ENCODE results near the gene PCBD1.

PCBD1 gene

GRCh38 chr10:70918851-70919530, 30.6 kb upstream of the PCBD1 start:
- in situ Hi-C loops (cut with MboI; ENCODE audit: low sequenced_read_pairs) = no loop called here

- in situ Hi-C loops (cut with MboI; ENCODE audit: low sequenced_read_pairs) = no loop called here
Measured at GRCh38 chr10:70917635-70918034, 29.3 kb upstream of the PCBD1 start.

DNA sequence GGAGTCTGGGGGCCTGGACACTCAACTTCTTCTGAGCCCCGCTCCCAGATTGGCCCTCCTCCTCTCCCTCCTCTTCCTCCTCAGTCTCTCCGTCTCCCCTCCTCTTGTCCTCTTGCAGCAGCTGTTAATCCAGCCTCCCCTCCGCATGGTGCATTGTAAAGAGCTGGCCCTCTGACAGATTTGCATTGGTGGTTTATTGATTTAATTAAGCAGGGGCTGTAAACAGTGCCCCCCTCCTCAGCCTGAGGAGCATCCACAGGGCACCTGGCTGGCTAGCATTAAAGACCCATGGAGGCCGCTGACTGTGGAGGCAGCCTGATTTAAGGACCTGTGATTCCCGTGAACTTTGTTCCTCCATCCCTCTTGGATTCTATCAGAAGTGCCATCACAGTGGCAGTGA, 28.9 kb upstream of the PCBD1 start:
- in situ Hi-C loops (cut with MboI; ENCODE audit: low sequenced_read_pairs) = no loop called here

DNA sequence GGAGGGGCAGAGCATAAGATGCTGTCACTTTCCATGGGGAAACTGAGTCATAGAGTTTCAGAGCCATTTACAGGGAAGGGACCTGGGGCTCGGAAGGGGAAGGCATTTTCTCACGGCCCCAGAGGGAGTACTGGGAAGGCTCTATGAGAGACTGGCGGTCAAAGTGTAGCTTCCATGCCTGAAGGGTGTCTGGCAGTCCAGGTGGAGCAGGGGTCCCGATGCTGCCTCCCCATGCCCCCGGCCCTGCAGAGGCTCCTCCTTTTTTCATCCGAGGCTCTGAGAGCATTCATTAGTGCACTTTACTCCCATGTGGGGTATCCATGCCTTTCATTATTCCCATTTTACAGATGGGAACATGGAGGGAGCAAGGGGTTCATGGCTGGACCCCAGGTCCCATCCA, 27.9 kb upstream of the PCBD1 start:
- in situ Hi-C loops (cut with MboI; ENCODE audit: low sequenced_read_pairs) = no loop called here

DNA sequence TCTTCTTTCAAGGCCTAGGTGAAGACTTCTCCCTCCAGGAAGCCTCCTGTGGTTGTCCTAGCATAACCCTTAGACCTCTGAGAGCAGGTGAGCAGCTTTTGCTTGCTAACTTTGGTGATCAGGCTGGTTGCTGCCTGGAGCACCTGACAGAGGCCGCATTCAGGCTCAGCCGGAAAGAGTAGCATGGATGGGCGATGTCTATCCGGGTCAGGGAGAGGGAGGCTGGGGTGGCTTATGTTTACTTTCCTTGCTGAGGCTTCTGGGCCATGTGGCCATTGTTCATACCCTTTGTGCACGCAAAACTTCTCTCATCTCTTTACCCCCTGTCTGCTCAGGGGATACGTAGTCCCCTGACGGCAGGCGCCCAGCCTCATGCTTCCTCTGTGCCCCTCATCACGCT, 27.4 kb upstream of the PCBD1 start:
- in situ Hi-C loops (cut with MboI; ENCODE audit: low sequenced_read_pairs) = no loop called here

- in situ Hi-C loops (cut with MboI; ENCODE audit: low sequenced_read_pairs) = no loop called here
Measured at GRCh38 chr10:70915206-70915605, 26.8 kb upstream of the PCBD1 start.

DNA sequence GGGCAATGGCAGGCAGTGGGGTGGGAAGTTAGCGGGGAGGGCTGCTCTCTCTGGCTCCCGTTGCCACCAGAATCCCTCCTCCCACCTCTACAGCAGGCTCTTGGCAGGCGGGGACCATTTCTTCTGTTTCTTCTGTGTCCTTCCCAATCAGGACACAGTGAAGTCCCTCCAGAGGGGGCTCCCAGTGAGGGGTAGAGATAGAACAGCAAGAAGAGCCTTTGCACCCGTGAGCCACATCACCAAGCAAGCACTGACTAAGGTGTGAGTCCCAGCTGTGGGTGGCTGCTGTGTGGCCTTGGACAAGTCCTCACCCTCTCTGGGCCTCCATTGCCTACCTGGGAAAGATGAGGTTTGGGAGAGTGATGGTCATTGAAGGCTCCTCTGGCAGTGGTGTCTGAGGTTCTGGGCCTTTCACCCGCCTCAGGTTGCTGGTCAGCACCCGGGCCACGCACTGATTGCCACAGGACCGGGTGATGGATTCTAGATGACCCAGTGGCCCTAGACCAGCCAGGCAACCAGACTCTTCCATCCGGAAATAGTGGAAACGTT, 26.0 kb upstream of the PCBD1 start:
- in situ Hi-C loops (cut with MboI; ENCODE audit: low sequenced_read_pairs) = no loop called here

GRCh38 chr10:70913893-70914240, 25.5 kb upstream of the PCBD1 start:
- in situ Hi-C loops (cut with MboI; ENCODE audit: low sequenced_read_pairs) = no loop called here

DNA sequence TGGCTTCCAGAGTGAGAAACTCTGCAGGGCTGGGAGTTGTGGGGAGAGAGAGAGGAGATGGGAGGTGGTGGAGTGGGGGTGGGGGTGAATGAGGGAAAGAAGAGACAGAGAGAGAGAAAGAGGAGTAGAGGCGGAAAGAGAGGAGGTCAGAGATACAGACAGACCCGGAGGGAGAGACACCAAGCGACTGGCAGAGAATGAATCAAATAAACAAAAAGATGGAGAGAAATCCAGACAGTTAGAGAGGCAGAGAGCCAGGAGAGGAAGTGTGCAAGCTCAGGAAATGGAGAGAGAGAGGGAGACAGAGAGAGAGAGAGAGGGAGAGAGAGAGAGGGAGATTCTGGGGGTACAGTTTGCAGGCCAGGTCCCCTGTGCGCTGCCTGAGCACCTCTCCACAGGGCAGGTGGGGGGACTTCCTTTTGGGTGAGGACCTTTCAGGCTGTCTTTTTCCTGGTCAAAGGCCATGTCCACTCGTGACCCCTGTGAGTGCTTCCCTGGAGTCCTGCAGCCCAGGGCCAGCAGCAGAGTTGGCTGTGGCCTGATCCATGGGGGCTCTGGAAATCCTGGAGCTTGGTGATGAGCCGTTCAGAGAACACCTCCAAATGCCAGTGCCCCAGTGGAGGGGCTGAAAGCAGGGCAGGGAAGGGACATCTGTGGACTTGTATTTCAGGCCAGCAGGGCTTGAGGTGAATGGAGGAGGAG, 25.0 kb upstream of the PCBD1 start:
- in situ Hi-C loops (cut with MboI; ENCODE audit: low sequenced_read_pairs) = no loop called here

DNA sequence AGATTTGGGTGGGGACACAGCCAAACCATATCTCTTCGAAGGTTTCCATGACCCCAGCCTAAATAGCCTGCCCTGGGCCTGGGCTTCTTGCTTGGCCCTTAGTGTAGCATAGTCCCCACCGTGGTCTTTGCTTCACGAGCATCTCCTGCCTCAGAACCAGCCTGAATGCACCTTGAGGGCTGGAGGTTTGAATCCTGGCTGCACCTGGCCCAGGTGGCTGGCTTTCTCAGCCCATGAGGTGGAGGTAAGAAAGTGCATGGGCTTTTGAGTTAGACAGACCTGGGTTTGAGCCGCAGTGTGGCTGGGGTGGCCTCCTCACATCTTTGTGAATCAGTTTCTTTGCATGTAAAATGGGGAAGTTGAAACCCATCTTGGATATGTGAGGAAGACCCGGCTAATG, 24.2 kb upstream of the PCBD1 start:
- in situ Hi-C loops (cut with MboI; ENCODE audit: low sequenced_read_pairs) = no loop called here

DNA sequence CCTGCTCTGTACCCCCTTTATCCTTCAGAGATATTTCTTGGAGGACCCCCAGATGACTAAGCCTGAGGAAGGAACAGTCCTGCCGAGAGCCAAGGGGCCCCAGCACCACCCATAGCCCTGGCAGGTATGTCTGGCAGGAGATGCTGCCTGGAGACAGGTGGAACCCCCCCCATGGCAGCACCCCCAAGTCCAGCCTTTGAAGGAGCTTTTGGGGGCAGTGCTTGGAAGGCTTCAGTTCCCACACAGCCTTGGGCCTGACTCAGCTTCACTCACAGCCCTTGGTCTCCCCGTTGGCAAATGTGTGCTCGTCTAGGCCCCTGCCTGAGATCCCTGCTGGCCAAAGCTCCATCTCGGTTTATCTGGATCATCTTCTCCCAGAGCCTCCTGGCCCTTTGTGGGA, 23.0 kb upstream of the PCBD1 start:
- in situ Hi-C loops (cut with MboI; ENCODE audit: low sequenced_read_pairs) = no loop called here

- in situ Hi-C loops (cut with MboI; ENCODE audit: low sequenced_read_pairs) = no loop called here
Measured at GRCh38 chr10:70910486-70911341, 22.3 kb upstream of the PCBD1 start.

DNA sequence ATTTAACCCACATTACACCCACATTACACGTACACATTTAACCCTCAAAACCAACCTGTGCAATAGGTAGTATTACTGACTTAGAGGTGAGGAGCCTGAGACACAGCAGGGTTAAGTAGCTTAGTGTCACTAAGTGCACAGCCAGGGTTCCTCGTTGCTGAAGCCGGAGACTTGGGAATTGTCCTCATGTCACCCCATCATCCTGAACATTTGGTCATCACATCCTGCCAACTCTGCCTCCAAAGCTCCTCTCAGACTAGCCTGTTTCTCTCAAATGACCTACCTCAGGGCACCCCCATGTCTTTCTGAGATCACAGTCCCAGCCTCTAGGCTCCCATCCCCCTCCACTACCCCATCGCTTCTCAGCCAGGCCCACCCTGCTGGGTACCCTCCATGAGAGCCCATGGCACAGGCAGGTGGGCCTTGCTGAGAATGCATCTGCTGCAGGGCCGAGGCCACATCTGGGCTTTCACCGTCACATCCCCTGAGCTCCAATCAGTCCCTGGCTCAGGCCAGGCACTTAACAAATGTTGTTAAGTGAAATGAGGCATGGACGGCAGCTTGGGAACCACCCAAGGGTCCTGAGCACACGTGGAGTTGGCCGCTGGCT, 21.1 kb upstream of the PCBD1 start:
- in situ Hi-C loops (cut with MboI; ENCODE audit: low sequenced_read_pairs) = no loop called here

DNA sequence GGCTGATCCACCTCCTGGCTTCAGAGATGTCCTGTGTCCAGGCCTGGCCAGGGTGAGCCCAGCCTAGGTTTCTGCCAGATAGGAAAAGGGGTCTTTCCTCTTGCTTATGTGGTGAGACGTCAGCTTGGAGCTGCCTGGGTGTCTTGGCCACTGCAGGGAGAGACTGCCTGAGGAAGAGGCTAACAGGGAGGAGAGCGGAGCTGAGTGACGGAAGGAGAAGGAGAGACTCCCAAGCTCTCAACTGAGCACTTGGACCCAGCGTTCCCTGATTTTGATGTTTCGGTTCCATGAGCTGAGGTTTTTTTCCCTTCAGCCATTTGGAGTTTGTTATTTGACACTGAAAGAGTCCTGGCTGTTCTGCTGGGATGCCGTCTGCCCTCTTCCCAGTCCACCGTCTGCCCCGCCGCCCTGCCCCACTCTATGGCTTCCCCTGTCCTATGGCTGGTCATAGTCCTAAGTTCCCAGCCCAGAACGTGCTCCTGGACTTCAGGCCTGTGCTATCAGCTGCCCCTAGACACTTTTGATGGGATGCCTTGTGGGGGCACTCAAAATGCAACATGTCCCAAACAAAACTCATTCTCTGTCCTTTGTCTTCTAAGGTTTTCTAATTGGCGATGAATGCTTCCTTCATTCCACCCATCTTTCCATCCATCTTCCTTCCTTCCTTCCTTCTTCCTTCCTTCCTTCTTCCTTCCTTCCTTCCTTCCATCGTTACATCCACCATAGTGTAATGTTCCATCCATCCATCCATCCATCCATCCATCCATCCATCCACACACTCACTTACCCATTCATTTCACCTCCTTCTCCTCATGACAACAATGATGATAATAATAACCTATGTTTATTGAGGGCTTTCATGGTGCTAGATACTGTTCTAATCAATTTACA, 20.3 kb upstream of the PCBD1 start:
- in situ Hi-C loops (cut with MboI; ENCODE audit: low sequenced_read_pairs) = no loop called here

GRCh38 chr10:70907637-70908405, 19.5 kb upstream of the PCBD1 start:
- in situ Hi-C loops (cut with MboI; ENCODE audit: low sequenced_read_pairs) = no loop called here

DNA sequence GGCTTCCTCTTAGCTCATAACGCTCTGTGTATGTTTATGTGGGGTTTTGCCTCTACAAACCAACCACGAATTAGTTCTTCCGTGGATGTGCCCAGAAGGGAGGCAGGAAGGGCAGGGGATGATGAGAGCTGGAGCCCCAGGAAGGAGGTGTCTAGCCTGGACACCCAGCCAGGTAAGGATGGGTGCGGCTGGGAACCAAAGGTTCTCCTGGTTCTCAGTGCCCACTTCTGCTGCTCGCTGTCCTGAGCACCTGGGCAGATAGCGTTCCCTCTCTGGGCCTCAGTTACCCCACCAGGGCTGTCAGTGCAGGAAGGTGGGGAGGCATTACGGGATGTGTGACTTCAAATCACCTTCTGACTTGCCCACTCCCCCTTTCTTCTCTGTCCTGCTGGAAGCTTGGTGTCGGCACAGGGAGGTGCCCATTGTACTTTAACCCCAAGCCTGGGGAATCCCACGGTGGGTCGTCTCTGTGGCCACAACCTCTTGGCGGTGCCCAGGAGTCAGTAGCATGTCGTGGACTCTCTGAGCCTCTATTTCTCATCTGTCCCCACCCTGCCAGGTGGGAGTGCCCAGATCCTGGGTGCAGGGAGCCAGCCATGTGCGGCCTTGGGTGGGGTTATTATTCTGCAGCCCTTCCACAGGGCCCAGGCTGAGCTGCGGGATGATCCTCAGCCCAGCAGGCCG, 18.7 kb upstream of the PCBD1 start:
- in situ Hi-C loops (cut with MboI; ENCODE audit: low sequenced_read_pairs) = no loop called here

GRCh38 chr10:70906031-70906783, 17.8 kb upstream of the PCBD1 start:
- in situ Hi-C loops (cut with MboI; ENCODE audit: low sequenced_read_pairs) = no loop called here
